Subcutaneous adipose tissue (tissue), 4 donors: Measurements from ENCODE around the gene KCNK2. TPM values are rescaled to one million over a fixed set of nuclear protein-coding genes. Genes with fewer than 3 reads are reported as not detected.

Experiments
- total RNA-seq, 4 donors: library from RNA; depleted of rRNA; stranded (reverse); fragments of >200 nt; gene quantifications; one replicate each; pipeline ENCODE4 v1.1.0, GENCODE V29; 2016
- TF ChIP-seq, protein P1 (sequence below): fragments of 450-650 bp; IDR thresholded peaks from one replicate; pipeline ENCODE4 v1.5.1; 2016; ENCODE audit warnings: low read depth, mild to moderate bottlenecking, control low read depth, antibody characterized with exemption, moderate library complexity

Gene KCNK2
- total RNA-seq, 4 donors from 2014 or later: 0.33 to 2.9 (median 1.5) TPM

DNA sequence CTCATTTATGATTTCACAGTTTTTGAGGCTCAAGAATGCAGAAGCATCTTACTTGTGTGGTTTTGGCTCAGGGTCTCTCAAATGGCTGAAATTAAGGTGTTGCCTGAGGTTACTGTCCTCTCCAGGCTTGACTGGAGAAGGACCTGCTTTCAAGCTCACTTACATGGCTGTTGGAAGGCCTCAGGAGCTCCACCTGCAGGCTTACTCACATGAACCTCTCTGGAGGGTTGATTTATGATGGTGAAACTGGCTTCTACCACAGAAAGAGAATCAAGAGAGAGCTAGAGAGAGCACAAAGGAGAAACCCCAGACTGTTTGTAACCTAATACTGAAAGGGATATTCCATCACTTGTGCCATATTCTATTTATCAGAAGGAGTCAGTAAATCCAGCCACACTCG lies 6.2 kb upstream of the KCNK2 start:
- TF ChIP-seq, protein P1, sequence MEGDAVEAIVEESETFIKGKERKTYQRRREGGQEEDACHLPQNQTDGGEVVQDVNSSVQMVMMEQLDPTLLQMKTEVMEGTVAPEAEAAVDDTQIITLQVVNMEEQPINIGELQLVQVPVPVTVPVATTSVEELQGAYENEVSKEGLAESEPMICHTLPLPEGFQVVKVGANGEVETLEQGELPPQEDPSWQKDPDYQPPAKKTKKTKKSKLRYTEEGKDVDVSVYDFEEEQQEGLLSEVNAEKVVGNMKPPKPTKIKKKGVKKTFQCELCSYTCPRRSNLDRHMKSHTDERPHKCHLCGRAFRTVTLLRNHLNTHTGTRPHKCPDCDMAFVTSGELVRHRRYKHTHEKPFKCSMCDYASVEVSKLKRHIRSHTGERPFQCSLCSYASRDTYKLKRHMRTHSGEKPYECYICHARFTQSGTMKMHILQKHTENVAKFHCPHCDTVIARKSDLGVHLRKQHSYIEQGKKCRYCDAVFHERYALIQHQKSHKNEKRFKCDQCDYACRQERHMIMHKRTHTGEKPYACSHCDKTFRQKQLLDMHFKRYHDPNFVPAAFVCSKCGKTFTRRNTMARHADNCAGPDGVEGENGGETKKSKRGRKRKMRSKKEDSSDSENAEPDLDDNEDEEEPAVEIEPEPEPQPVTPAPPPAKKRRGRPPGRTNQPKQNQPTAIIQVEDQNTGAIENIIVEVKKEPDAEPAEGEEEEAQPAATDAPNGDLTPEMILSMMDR: no peak

DNA sequence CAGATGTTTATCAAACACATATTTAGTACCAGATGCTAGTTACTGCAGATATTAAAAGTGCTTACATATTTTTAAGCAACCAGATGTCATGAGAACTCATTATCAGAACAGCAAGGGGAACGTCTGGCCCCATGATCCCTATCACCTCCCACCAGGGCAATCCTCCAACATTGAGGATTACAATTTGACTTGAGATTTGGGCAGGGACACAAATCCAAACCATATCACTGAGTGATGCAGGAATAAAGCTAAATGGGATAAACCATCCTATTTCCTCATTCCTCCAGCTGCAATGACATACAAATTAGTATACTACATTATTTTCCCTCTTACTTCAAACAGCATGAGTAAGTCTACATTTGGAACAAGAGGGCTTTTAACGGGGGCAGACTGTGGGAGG lies 3.1 kb upstream of the KCNK2 start:
- TF ChIP-seq, protein P1: no peak

DNA sequence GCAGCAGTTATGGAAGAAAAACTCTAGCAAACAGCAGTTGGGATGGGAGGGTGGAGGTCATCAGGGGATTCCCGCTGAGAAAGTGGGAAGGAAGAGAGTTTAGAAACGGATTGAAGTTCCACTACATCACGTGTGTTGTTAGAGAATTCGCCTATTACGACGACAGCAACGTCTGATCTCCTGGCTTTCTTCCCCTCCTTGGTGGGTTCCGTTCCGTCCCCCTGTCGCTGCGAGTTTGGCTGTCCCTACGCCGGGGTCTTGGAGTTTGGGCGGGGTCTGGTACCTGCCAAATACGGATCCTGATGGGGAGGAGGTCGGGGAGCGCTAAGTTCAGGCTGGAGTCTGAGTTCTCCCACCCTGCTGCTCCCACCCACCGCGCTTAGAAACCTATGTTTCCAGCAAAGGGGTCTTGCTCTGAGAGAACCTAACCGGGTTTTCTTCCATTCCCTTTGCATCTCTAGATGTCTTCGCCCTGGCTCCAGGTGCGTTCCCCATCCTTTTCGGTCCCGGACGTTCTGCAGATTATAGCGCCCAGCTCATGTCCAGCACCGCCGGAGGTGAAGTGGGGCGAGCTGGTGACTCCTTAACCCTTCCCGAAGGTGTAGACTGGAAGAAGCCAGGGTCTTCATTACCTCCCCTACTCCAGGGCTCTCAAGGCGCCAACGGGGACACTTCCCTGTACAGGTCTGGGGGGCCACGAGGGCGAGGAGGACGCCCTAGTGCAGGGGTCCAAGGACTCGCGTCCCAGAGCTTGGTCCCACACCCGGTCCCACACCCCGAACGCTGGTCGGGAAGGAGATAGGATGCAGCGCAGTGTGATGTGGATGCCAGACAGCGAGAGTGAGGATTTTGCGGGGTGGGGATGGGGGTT lies 641 bp upstream of the KCNK2 start:
- TF ChIP-seq, protein P1: no peak

DNA sequence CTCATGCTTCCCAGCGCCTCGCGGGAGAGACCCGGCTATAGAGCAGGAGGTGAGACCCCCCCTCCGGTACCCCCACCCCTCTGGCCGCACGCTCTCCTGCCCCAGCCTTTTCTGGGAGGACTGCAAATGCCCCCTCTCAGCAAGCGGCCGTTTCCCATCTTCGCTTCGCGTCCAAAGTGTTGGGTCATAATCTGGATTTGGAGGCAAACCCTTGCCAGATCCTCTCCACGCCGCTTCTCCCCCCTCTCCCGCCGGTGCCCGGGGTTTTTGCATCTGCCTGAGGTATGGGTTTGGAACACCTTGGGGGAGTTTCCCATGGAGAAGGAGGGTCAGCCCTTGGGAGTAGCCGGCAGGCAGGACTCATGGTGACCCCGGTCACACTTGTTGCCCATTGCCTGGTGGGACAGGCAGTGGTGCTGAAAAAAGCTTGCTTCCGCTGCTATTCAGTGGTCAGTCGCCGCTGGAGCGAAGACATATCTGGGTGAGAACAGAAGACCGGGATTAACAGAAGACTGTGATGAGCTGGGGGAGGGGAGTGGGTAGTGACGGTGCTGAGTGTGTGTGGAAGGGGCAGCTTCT lies 935 bp downstream of the KCNK2 start:
- TF ChIP-seq, protein P1: no peak

DNA sequence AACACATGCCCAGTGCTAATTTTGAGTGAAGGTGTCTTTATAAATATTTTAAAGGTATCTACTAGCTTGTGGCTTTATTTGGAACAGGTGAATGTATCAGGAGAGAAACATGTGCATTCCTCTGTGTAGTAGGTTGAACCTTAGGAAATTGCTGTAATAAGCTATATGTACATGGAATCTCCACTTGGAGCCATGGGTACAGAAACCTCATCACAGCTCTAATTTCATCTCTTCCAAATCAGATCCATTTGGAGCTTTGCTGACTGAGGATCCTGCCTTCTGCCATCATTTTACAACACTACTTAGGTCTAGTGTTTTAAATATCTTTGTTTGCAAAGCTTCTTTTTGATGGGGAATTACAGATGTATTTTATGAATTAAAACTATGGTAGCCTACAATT lies 2.1 kb downstream of the KCNK2 start:
- TF ChIP-seq, protein P1: no peak

DNA sequence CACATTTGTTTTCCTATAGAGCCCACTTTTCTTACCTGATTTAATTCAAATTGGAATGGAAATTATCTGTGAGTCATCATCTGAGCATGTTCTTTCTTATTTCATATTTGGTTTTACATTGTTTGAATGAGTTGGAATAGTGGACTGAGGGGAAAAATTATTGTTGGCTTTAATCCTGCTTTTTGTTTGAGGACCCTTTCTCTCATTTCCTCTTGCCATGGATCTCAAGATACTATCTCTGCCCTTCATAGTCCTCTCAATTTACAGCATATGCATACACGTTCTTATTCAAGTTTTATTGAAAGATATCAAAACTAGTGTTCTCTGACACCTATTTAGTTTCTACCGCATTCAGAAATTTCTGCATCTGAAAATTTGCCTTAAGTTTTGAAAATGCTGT lies 5.1 kb downstream of the KCNK2 start:
- TF ChIP-seq, protein P1: no peak

DNA sequence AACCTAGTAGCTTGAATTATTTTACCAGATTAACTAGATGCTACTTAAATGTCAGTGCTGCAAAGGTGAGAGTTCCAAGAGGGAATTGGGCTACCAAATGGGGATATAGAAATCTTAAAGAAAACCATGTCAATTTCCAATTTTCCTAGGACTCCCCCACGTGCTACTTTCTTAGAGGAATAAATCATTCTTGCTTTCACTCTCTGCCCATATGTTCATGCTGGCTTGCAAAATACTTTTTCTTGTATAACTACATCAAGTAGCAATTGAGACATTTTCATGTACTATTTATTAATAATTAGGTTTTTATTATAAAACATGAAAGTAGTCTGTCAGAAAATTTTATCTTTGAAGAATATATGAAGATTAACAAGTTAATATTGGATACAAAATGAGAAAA lies 11.8 kb downstream of the KCNK2 start:
- TF ChIP-seq, protein P1: no peak
